ENCODE results near the gene FMNL1.
"Not testable (repeated sequence)": the region's sequence is repeated elsewhere in the genome, so short reads cannot be mapped to it uniquely, and the experiment has no call there.

The FMNL1 gene

DNA sequence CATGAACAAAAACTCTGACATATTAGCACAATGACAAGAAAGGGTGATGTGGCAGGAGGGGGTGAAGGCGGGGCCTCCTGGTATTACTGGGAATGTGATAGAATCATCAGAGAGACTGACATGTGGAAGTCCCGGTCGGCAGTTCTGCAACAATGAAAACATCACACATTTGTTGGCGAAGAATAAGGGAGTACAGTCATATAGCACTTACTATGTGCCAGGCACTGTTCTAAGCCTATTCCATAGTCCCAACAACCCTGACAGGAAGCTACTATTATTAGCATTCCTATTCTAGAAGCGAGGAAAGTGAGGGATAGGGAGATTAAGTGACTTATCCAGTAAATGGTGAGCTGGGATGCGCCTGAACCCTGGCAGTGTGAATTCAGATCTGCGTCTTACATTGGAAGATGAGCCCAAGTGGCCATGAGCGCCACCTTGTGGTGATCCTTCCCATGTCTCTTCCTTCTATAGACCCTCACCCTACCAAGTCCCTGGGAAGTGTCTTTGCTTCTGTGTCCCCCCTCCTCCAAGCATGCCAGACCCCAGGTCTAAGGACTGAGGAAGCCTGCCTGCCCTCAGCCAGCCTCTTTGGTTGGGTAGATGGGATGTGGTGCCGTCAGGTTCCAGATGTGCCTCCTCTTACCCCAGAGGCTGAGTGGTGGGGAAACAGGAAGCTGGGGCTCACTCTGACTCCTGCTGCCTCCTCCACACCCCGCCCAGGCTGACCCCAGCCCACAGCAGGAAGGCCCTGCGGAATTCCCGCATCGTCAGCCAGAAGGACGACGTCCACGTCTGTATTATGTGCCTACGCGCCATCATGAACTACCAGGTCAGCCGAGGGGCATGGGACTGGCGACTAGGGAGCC, 14.0 kb downstream of the FMNL1 start:
- DNase-seq (ENCODE audit: low read depth in 2 of 2) = peak; percentile 67 to 72

DNA sequence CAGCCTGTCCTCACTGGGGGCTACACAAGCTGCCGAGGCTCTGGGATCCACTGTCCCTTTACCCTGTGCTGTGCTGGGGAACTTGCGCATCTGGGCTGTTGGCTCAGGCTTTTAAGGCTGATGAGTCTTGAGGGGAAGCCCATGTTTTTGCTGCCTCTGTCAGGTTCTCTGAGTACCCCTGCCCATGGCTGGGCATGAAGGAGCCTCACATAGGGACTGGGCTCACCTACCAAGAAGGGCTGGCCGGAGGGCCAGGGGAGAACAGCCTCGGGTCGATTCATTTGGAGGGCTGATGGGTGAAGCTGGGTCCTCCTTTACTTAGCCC, 14.6 kb downstream of the FMNL1 start:
- DNase-seq (ENCODE audit: low read depth in 2 of 2) = no peak

DNA sequence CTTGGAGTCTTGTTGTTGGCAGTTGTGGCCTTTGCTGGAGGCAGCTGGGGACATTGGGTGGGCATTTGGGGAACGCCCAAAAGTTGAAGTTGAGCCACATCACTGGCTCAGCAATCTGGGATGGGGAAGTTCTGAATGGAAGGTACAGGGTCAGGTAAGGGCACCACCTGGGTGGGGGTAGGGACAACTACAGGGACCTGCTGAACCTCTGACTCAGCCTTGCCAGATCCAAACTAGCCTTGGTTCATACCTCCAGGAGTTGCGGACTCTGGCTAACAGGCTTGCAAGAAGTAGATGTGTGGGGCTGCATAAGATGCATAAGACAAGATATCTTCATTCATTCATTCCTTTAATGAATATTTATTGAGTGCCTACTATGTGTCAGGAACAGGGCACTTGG, 16.0 kb downstream of the FMNL1 start:
- DNase-seq (ENCODE audit: low read depth in 2 of 2) = no peak

DNA sequence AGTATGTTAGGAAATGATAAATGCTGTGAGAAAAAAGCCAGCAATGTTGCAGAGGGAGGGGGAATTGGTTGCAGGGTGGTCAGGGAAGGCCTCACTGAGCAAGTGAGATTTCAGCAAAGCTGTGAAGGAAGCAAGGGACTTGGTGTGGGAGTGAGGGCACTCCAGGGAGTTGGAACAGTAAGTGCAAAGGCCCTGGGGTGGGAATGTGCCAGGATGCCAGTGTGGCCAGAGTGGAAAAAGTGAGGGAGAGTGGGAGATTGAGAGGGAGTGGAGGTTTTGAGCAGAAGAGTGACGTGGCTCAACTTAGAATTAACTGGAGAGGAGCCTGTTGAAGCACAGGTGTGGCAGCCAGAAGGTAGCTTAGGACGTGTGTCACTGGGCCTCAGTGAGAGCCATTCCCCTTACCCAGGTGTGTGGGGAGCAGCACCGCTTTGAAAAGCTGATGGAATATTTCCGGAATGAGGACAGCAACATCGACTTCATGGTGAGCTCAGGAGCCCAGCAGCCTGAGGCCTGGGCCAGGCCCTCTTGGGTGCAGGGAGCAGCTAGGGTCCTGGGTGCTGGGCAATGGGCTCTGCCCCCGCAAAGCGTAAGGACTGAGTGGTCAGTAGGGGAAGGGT, 16.6 kb downstream of the FMNL1 start:
- no peak for DNase-seq (ENCODE audit: low read depth in 2 of 2)

DNA sequence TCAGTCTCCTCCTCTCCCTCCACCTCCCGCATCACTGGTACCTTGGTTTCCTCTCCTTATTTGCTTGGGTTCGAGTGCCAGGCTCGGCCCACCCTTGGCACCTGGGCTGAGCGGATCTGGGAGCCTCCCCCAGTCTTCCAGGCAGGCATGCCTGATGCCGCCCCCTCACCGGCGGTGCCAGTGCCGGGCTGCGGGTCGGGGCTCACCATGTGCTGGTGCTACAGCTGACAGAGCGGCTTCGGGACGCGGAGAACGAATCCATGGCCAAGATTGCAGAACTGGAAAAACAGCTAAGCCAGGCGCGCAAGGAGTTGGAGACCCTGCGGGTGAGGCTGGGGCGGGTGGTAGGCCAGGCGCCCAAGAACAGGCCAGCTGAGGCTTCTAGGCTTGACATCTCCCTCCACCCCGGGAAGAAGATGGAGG, 19.2 kb downstream of the FMNL1 start:
- DNase-seq (ENCODE audit: low read depth in 2 of 2) = no peak

DNA sequence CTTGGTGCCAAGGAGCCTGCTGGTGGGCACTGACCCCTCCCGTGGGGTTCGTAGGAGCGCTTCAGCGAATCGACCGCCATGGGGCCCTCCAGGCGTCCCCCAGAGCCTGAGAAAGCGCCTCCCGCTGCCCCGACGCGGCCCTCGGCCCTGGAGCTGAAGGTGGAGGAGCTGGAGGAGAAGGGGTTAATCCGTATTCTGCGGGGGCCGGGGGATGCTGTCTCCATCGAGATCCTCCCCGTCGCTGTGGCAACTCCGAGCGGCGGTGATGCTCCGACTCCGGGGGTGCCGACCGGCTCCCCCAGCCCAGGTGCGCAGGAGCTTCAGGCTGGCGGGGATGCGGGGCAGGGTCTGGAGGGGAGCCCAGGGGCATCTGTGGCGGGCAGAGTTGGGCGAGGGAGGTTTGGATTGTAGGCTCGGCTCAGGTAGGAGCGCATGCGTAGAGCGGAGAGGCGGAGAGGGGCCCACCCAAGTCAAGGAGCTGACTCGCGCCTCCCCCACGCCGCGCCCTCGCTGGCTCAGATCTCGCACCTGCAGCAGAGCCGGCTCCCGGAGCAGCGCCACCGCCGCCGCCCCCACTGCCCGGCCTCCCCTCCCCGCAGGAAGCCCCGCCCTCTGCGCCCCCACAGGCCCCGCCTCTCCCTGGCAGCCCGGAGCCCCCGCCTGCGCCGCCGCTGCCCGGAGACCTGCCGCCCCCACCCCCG, 19.8 kb downstream of the FMNL1 start:
- no peak for DNase-seq (ENCODE audit: low read depth in 2 of 2)

DNA sequence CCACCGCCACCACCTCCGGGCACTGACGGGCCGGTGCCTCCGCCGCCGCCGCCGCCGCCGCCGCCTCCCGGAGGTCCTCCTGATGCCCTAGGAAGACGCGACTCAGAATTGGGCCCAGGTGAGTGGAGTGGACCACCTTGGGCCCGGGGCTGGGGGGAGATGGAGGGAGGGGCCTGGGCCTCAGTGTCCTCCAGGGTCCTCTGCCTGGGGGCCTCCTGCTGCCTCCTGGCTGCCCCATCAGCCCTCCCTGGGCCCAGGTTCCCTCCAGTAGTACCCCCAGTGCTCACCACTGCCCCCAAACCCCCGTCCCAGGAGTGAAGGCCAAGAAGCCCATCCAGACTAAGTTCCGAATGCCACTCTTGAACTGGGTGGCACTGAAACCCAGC, 20.3 kb downstream of the FMNL1 start:
- no peak for DNase-seq (ENCODE audit: low read depth in 2 of 2)

DNA sequence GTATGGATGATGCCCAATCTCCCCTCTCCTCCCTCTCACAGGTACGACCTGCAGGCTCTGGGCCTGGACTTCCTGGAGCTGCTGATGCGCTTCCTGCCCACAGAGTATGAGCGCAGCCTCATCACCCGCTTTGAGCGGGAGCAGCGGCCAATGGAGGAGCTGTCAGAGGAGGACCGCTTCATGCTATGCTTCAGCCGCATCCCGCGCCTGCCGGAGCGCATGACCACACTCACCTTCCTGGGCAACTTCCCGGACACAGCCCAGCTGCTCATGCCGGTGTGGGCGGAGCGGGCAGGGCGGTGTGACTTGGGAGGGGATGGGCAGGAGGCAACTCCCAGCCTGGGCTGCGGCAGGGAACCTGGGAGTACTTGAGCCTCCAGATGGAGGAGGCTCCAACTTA, 22.1 kb downstream of the FMNL1 start:
- DNase-seq (ENCODE audit: low read depth in 2 of 2) = no peak

DNA sequence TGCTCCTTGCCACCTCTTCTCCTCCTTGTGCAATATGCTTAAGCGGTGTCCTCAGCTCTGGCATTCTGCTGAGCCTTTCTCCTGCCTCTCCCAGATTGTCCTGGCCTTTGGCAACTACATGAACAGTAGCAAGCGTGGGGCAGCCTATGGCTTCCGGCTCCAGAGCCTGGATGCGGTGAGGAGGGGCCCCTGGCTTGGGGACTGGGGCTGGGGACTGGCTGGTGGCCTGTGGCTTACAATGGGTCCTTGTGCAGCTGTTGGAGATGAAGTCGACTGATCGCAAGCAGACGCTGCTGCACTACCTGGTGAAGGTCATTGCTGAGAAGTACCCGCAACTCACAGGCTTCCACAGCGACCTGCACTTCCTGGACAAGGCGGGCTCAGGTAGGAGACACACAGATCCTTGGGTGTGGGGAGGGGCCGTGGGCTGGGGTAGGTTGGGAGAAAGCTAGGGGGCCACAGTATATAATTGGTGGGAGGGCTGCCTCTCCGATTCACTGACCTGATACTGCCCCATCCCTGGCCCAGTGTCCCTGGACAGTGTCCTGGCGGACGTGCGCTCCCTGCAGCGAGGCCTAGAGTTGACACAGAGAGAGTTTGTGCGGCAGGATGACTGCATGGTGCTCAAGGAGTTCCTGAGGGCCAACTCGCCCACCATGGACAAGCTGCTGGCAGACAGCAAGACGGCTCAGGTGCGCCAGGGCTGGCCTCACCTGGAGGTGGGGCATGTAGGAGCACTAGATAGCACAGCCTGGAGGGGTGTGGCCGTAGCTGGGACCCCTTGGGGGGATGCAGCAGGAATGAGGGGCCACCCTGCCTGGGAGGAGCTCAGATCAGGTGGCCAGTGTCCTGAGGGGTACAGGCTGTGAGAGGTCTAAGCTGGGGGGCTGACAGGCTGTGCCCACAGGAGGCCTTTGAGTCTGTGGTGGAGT, 23.3 kb downstream of the FMNL1 start:
- DNase-seq (ENCODE audit: low read depth in 2 of 2) = no peak

DNA sequence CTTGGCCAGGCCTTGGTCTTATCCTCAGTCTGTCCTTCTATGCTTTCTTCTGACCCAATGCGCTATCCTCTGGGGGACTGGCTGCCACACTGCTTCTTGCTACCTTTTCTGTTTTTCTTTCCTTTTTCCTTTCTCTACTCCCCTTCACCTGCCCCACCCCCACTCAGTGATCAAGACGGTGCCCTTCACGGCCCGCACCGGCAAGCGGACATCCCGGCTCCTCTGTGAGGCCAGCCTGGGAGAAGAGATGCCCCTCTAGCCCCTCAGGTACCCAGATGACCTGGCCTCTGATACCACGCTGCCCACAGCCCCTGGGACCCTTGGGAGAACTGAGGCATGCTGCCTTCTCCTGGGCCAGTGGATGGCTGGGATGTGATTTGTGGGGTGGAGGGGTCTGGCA, 24.7 kb downstream of the FMNL1 start:
- DNase-seq (ENCODE audit: low read depth in 2 of 2) = no peak

DNA sequence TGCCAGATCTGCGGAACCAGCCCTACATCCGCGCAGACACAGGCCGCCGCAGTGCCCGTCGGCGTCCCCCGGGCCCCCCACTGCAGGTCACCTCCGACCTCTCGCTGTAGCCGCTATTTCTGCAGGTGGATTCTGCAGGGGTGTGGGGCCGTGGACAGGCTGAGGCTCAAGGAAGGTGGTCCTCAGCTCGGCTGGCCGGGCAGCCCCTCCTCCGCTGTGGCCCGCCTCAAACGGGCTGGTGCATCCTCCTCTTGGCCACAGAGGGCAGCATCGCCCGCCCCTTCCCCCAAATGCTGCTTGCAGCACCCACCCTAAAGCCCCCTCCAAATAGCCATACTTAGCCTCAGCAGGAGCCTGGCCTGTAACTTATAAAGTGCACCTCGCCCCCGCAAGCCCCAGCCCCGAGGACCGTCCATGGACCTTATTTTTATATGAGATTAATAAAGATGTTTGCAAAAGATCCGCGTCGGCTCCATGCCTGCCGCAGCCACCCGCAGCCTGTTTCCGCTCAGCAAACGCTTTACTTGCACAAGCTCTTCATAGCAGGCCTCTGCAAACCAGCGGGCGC, 25.3 kb downstream of the FMNL1 start:
- DNase-seq (ENCODE audit: low read depth in 2 of 2) = no peak

DNA sequence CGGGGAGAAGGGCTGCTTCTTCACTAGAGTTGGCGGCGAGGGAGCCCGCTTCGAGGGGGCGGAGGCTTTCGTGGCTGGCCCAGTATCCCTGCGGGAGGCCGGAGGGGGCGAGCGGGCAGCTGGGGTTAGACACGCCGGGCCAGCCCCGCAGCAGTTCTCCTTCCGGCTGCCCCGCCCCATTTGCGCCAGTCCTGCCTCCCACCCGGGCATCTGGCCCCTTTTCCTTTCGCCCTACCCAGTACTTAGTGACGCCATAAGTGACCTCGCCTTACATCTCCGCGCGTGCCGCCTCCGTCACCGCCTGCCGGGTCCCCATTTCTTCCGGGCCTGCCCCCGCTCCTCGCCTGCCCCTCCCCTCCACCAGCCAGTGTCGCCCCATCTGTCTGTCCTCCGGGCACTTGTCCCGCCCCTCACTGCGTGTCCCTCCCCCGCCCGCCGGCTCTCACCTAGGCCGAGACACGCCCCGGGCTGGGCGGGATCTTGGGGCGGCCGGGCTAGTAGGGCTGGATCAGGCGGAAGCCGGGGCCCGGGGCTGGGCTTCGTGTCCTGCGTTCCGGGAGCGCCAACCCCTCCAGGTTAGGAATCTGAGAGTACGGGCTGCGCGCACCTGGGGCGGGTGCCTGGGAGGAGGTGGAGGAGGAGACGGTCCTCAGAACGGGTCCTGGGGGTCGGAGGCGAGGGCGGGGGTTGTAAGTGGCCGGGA, 25.9 kb downstream of the FMNL1 start:
- DNase-seq (ENCODE audit: low read depth in 2 of 2) = peak; percentile 98 to 99

DNA sequence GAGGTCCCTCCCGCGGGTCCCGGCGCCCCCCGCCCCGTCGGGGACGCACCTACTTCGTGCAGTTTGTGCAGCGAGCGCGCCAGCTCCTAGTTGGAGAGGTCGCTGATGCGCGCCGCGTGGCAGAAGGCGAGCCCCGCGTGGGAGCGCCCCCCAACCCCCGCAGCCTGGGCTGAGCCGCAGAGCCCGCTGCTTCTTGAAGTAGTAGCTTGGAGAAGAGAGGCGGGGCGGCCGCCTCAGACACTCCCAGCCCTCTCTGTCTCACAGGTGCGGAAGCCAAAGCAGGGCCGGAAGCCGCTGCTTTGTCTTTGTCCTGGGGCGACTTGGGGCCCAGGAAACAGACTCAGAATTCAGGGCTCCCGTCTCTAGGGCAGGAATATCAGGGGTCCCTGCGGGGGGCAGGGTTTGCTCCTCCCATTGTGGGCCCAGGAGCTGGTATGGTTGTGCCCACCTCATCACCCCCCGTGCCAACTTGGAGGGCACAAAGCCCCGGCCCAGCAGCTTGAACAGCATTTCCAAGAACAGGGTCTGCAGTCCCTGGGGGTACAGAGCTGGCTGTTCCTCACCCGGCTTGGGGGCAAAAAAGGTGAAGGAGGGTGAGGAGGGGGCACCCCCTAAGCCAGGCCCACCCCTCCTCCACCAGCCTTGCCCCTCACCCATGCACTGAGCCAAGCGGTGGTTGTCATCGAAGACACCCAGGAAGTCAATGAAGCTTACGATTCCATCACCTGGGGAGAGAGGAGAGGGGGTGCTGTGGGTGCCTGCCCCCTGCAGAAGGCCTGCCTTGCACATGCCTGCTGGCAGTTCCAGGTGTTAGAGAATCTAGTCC, 26.7 kb downstream of the FMNL1 start:
- DNase-seq (ENCODE audit: low read depth in 2 of 2) = peak; percentile 60 to 69

DNA sequence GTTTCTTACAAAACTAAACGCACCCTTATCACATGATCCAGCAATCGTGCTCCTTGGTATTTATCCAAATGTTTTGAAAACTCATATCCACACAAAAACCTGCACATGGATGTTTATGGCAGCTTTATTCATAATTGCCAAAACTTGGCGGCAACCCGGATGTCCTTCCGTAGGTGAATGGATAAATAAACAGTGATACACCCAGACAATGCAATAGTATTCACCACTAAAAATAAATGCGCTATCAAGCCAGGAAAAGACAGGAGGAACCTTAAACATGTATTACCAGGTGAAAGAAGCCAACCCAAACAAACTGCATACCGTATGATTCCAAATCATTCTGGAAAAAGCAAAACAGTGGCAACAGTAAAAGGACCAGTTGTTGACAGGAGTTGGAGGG, 30.2 kb downstream of the FMNL1 start:
- no peak for DNase-seq (ENCODE audit: low read depth in 2 of 2)

DNA sequence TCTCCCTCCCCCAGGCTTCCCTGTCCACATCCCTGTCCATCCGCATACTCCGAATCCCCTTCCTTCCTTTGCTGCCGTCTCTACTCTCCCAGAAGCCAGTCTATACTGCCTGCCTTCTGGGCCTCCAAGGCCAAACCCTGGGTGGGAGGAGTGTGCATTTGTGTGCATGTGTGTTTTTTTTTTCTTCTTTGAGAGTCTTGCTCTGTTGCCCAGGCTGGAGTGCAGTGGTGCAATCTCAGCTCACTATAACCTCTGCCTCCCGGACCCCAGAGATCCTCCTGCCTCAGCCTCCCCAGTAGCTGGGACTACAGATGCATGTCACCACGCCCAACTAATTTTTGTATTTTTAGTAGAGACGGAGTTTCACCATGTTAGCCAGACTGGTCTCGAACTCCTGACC, 31.6 kb downstream of the FMNL1 start:
- DNase-seq (ENCODE audit: low read depth in 2 of 2) = not testable (repeated sequence)

DNA sequence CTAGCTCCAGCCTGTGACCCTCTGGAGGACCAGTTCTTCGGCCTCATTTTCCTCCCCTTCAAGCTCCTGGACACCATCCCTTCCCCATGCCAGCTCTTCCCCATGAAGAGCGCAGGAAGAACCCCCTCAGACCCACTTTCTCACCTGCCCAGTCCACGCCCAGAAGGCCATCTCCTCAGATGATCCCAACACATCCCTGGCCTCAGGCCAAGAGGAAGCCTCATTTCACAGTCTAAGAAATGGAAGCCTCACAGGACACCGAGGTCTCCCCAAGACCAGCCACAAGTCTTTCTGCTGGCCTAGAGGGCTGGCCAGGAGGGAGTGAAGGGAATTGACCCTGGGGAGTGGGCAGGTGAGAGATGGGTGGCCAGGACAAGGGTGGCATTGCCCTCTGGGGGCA, 32.2 kb downstream of the FMNL1 start:
- DNase-seq (ENCODE audit: low read depth in 2 of 2) = no peak

DNA sequence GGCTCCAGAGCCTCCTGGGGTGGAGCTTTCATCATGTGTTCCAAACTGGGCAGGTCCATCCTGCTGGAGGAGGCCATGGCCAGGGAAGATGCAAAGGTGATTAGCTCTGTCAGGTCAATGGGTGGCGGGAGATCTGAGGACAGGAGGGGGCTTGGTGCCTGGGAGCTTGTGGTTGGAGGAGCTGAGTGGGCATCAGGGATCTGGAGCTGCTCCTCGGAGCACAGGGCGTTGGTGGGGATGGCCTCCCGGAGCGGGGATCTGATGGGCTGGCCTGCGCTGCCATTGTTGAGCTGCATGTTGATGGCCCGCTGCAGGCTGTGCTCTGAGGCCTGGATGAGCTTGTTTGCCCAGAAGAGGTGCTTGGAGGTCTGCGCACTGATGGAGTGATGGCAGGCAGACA, 33.7 kb downstream of the FMNL1 start:
- no peak for DNase-seq (ENCODE audit: low read depth in 2 of 2)

DNA sequence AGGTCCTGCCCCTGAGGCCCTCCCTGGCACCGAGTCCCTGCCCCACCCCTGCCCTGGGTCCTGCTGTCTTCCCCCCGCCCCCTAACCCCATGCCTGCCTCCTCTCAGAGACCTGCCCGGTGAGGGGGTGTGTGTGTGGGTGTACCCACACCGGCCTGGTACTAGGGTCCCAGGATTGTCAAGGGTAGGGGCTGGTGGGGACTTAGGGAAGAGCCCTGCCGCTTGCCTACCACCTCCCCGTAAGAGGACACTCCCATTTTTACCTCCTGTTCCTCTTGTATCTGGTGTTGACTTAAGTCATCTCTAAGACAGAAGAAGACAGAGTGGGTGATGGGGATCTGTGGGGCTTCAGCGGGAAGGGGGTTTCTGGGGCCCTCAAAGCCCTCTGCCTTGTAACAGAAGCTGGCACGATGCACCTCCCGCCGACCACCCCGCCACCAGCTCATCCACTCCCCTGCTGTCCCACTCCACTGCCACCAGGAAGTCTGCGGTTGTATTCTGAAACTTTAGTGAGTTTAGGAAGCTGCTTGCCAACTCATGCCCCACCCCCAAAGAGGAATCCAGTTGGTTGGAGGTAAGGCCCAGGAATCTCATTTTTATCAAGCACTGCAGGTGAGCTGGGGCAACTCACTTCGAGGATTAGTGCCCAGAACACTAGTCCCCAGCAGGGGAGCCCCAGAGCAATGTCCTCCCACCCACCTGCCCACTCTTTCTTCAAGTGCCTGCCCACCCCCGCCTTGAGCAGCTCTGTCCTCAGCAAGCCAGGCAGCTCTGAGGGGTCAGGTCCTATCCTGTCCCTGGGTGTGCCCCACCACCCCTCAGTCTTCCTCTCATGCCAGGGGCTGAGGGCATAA, 34.7 kb downstream of the FMNL1 start:
- DNase-seq (ENCODE audit: low read depth in 2 of 2) = no peak

DNA sequence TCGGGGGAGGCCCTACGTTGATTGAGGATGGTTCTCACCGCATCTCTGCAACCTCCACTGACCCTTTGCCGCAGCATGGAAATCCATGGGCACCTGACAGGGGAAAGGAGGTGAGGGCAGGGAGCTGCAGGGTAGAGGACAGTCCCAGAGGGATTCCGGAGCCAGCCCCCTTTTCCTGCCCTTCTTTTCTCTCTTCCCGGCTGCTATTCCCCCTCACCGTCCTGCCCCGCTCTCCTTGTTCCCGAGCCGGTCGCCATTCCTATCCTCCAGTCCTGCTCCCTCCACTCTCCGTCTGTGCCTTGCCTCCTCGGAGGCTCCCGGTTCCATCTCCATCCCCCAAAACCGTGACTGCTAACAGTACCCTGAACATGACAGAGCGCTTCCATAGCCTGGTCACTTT, 35.4 kb downstream of the FMNL1 start:
- DNase-seq (ENCODE audit: low read depth in 2 of 2) = no peak

Data from stimulated activated CD4-positive, alpha-beta T cell treated with anti-CD3 and anti-CD28 coated beads, Interleukin-4, amount 100 ng/mL, for 48 hours (primary cell).